Hepatocyte (in vitro differentiated cells): ENCODE results near the gene RPGR.

Source experiments
- CTCF ChIP-seq: fragments of 200-600 bp; sonication (generic); IDR thresholded peaks from 2 replicates; pipeline ENCODE4 v1.5.1; 2016; ENCODE audit warnings: antibody characterized with exemption, mild to moderate bottlenecking; ENCODE audit not compliant: poor library complexity
- EZH2 ChIP-seq: fragments of 200-600 bp; sonication (generic); IDR thresholded peaks from 2 replicates; pipeline ENCODE4 v1.6.1; 2016; ENCODE audit warnings: antibody characterized with exemption, mild to moderate bottlenecking, borderline replicate concordance
- EZH2phosphoT487 ChIP-seq: fragments of 200-600 bp; sonication (generic); IDR thresholded peaks from one replicate; pipeline ENCODE4 v1.6.1; 2018; ENCODE audit warnings: antibody characterized with exemption, mild to moderate bottlenecking, low read depth, moderate library complexity; ENCODE audit not compliant: unreplicated experiment, severe bottlenecking

- no peak for TF ChIP-seq EZH2
- no peak for TF ChIP-seq CTCF
- no peak for TF ChIP-seq EZH2phosphoT487
Observed at GRCh38 chrX:38240541-38240940, 86.8 kb downstream of the RPGR start.
